NB4 (cell line): ENCODE measurements around the gene CST2.

Experiments
- MYC ChIP-seq: IDR thresholded peaks from 2 replicates; pipeline ENCODE4 v1.6.1; 2011; ENCODE audit warnings: low read depth, low read length
- POLR2A ChIP-seq: IDR thresholded peaks from 2 replicates; pipeline ENCODE4 v1.6.1; 2011; ENCODE audit warnings: mild to moderate bottlenecking; ENCODE audit not compliant: insufficient read length; ENCODE audit errors: extremely low read depth
- TF ChIP-seq, protein P1 (sequence below): IDR thresholded peaks from one replicate; pipeline ENCODE4 v1.5.1; 2012; ENCODE audit warnings: low read depth, low read length
- TF ChIP-seq, protein P2 (sequence below): IDR thresholded peaks from 2 replicates; pipeline ENCODE4 v1.6.1; 2011; ENCODE audit warnings: low read depth, low read length

DNA sequence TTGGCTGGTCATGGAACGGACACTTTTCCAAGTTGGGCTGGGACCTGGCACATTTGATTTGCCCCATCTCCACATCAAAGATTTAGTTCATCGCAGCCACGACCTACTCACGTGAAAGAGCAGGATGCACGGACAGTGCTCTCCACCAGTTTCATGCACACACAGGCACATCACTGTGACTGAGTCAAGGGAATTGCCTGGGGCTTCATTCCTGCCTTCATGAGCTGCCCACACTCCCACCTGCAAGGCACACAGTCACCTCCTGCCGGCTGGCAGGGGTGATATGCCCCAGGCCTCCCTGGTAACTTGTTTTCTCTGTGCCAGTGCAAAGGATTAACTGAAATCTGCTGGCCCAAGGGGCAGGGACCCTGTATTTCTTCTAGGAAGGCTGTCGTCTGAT, 52.4 kb downstream of the CST2 start:
- TF ChIP-seq, protein P1, sequence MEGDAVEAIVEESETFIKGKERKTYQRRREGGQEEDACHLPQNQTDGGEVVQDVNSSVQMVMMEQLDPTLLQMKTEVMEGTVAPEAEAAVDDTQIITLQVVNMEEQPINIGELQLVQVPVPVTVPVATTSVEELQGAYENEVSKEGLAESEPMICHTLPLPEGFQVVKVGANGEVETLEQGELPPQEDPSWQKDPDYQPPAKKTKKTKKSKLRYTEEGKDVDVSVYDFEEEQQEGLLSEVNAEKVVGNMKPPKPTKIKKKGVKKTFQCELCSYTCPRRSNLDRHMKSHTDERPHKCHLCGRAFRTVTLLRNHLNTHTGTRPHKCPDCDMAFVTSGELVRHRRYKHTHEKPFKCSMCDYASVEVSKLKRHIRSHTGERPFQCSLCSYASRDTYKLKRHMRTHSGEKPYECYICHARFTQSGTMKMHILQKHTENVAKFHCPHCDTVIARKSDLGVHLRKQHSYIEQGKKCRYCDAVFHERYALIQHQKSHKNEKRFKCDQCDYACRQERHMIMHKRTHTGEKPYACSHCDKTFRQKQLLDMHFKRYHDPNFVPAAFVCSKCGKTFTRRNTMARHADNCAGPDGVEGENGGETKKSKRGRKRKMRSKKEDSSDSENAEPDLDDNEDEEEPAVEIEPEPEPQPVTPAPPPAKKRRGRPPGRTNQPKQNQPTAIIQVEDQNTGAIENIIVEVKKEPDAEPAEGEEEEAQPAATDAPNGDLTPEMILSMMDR: no peak
- no peak for TF ChIP-seq POLR2A
- TF ChIP-seq, protein P2, sequence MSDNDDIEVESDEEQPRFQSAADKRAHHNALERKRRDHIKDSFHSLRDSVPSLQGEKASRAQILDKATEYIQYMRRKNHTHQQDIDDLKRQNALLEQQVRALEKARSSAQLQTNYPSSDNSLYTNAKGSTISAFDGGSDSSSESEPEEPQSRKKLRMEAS: no peak
- no peak for TF ChIP-seq MYC
